Measurements from ENCODE around the gene LY9. TPM values are rescaled to one million over a fixed set of nuclear protein-coding genes. Genes with fewer than 3 reads are reported as not detected.

LY9 gene
- total and polyA plus RNA-seq, 2 experiments from 2014 or later, result not detected

GRCh38 chr1:160823296-160823695 lies 27.3 kb downstream of the LY9 start:
- ATAC-seq (no peak), DNase-seq (ENCODE audit: low spot score) (no peak)
- Histone ChIP-seq H3K4me2 (no peak overlapping the region), H3K9me2 (ENCODE audit: insufficient read depth) (peaks cover 5% of the 10 kb centered on the region; the same call in 1 of the 2 replicates), H4K20me1 (replicated peaks; ENCODE audit: insufficient read depth) (no peaks in the 10 kb centered on the region), H2AFZ (no peak overlapping the region), H3K27ac (ENCODE audit: low read depth) (no peak overlapping the region), H3K4me1 (ENCODE audit: insufficient read depth) (peaks cover 2% of the 10 kb centered on the region; the same call in 1 of the 2 replicates), H3F3A (replicated peaks; ENCODE audit: low read depth) (no peaks in the 10 kb centered on the region), H3K79me2 (replicated peaks; ENCODE audit: insufficient read depth) (no peaks in the 10 kb centered on the region), H3K27me3 (ENCODE audit: insufficient read depth) (no peaks in the 10 kb centered on the region), H3K4me3 (no peak overlapping the region), H3K36me3 (ENCODE audit: insufficient read depth) (no peaks in the 10 kb centered on the region)
- Mint-ChIP-seq H3K4me3 (no peak overlapping the region), H3K27me3 (ENCODE audit: insufficient read depth, low read depth, poor library complexity) (no peaks in the 10 kb centered on the region), H3K4me1 (peaks cover 6% of the 10 kb centered on the region), H3K27ac (no peak overlapping the region), H3K36me3 (ENCODE audit: low read depth) (no peaks in the 10 kb centered on the region), H3K9me3 (no peaks in the 10 kb centered on the region)
- TF ChIP-seq REST (IDR thresholded peaks at IDR 0.05; ENCODE audit: unreplicated experiment), result no peak
- no peak for TF ChIP-seq POLR2AphosphoS5 (IDR thresholded peaks at IDR 0.05; ENCODE audit: low read depth)
- no peak for TF ChIP-seq ZNF331 (CRISPR knock-in tag; IDR thresholded peaks at IDR 0.05; ENCODE audit: low read depth)
- TF ChIP-seq CTCF (conservative IDR thresholded peaks at IDR 0.05; ENCODE audit: low read depth in 2 of 2), result no peak
- TF ChIP-seq CREB1 (CRISPR knock-in tag; IDR thresholded peaks at IDR 0.05; ENCODE audit: low read depth), result no peak

GRCh38 chr1:160826546-160826945 lies 30.6 kb downstream of the LY9 start:
- Mint-ChIP-seq H3K4me1 (peaks cover 5% of the 10 kb centered on the region; the same call in 2 of the 3 replicates), H3K9me3 (no peaks in the 10 kb centered on the region), H3K27me3 (ENCODE audit: insufficient read depth, low read depth, poor library complexity) (peaks cover 7% of the 10 kb centered on the region), H3K4me3 (no peak overlapping the region), H3K36me3 (ENCODE audit: low read depth) (no peaks in the 10 kb centered on the region), H3K27ac (no peak overlapping the region)
- H3K9me2 ChIP-seq (ENCODE audit: insufficient read depth), result peaks cover 5% of the 10 kb centered on the region; the same call in 1 of the 2 replicates
- no peaks in the 10 kb centered on the region for H3K27me3 ChIP-seq (ENCODE audit: insufficient read depth)
- TF ChIP-seq STAT1 (IDR thresholded peaks at IDR 0.05; ENCODE audit: unreplicated experiment) (no peak), ZNF462 (CRISPR knock-in tag; IDR thresholded peaks at IDR 0.05) (no peak), ZNF331 (CRISPR knock-in tag; IDR thresholded peaks at IDR 0.05; ENCODE audit: low read depth) (no peak), ZNF114 (CRISPR knock-in tag; IDR thresholded peaks at IDR 0.05) (no peak)
- no peaks in the 10 kb centered on the region for H3F3A ChIP-seq (replicated peaks; ENCODE audit: low read depth)
- ATAC-seq (no peak), DNase-seq (ENCODE audit: low spot score) (no peak)
- no peaks in the 10 kb centered on the region for H3K4me1 ChIP-seq (ENCODE audit: insufficient read depth)
- H3K4me3 ChIP-seq, result no peak overlapping the region
- H2AFZ ChIP-seq, result no peak overlapping the region
- no peaks in the 10 kb centered on the region for H3K36me3 ChIP-seq (ENCODE audit: insufficient read depth)
- no peaks in the 10 kb centered on the region for H4K20me1 ChIP-seq (replicated peaks; ENCODE audit: insufficient read depth)
- H3K4me2 ChIP-seq, result no peak overlapping the region
- H3K79me2 ChIP-seq (replicated peaks; ENCODE audit: insufficient read depth), result no peaks in the 10 kb centered on the region
- no peak overlapping the region for H3K27ac ChIP-seq (ENCODE audit: low read depth)

Measured in GM23338 (cell line).